IPS-11a (cell line): ENCODE measurements around the gene CENPVL2.
"Not testable (repeated sequence)": the region's sequence is repeated elsewhere in the genome, so short reads cannot be mapped to it uniquely, and the experiment has no call there.

Experiments used
- H3K4me3 ChIP-seq: one replicate; pipeline ENCODE4 v1.5.1; 2013; ENCODE audit warnings: low read depth, low read length, control low read depth

CENPVL2 gene

GRCh38 chrX:51682720-51683062 lies at the start of gene CENPVL2:
Gene CENPVL2, minus strand, starts transcription at chrX:51682831. Its CDS starts 0 bp downstream, at chrX:51682831.
- H3K4me3 ChIP-seq, result not testable (repeated sequence)

GRCh38 chrX:51728202-51728601 lies 45.6 kb upstream of the CENPVL2 start:
- H3K4me3 ChIP-seq, result no peak overlapping the region

- not testable (repeated sequence) for H3K4me3 ChIP-seq
These were observed 30.5 kb upstream of the CENPVL2 start for GRCh38 chrX:51712943-51713647.

GRCh38 chrX:51710277-51711164 lies 27.9 kb upstream of the CENPVL2 start, which contains the start of gene CENPVL1:
Gene CENPVL1, plus strand, starts transcription at chrX:51710512. Its CDS starts 0 bp downstream, at chrX:51710512.
- H3K4me3 ChIP-seq, result not testable (repeated sequence)

- H3K4me3 ChIP-seq, result no peak overlapping the region
These were observed 14.8 kb upstream of the CENPVL2 start for GRCh38 chrX:51697397-51697796.

- no peak overlapping the region for H3K4me3 ChIP-seq
These were observed 11.6 kb upstream of the CENPVL2 start for GRCh38 chrX:51694254-51694653.

- not testable (repeated sequence) for H3K4me3 ChIP-seq
These were observed 567 bp downstream of the CENPVL2 start for GRCh38 chrX:51681808-51682719.

- H3K4me3 ChIP-seq, result not testable (repeated sequence)
These were observed 2.8 kb downstream of the CENPVL2 start for GRCh38 chrX:51679689-51680433.

- H3K4me3 ChIP-seq, result no peak overlapping the region
These were observed 16.6 kb downstream of the CENPVL2 start for GRCh38 chrX:51665981-51666380.

GRCh38 chrX:51643377-51643776 lies 39.3 kb downstream of the CENPVL2 start:
- no peak overlapping the region for H3K4me3 ChIP-seq

GRCh38 chrX:51641421-51642021 lies 41.1 kb downstream of the CENPVL2 start:
- H3K4me3 ChIP-seq, result no peak overlapping the region

GRCh38 chrX:51636511-51636910 lies 46.1 kb downstream of the CENPVL2 start:
- H3K4me3 ChIP-seq, result not testable (repeated sequence)
